ENCODE measurements around the gene FLVCR2. TPM values are rescaled to one million over a fixed set of nuclear protein-coding genes. Genes with fewer than 3 reads are reported as not detected.

FLVCR2 gene
- polyA plus RNA-seq, 1 of the 3 experiments (the other 2 are of a cell fraction): 0.05 TPM

GRCh38 chr14:75610834-75611233, 32.4 kb downstream of the FLVCR2 start:
- Histone ChIP-seq H2AFZ (ENCODE audit: low read depth) (no peak overlapping the region), H3K9ac (no peak overlapping the region), H3K79me2 (ENCODE audit: insufficient read depth) (no peaks in the 10 kb centered on the region), H3K4me3 (ENCODE audit: low read depth in 2 of 2, low read length in 1 of 2) (no peak overlapping the region), H3K9me2 (no peaks in the 10 kb centered on the region), H3F3A (replicated peaks; ENCODE audit: insufficient read depth) (no peaks in the 10 kb centered on the region), H3K9me3 (no peaks in the 10 kb centered on the region), H3K27ac (ENCODE audit: low read depth in 2 of 2, low read length in 1 of 2) (no peak overlapping the region), H3K36me3 (replicated peaks in 1 of 2; ENCODE audit: control insufficient read depth in 1 of 2, insufficient read depth in 2 of 2, low read length in 1 of 2) (no peaks in the 10 kb centered on the region), H3K4me1 (ENCODE audit: control insufficient read depth in 1 of 2, insufficient read depth in 2 of 2, low read depth in 1 of 2, low read length in 1 of 2) (no peaks in the 10 kb centered on the region), H4K20me1 (ENCODE audit: insufficient read depth) (no peaks in the 10 kb centered on the region), H3K4me2 (no peak overlapping the region), H3K27me3 (ENCODE audit: insufficient read depth) (peaks cover 47% of the 10 kb centered on the region)
- CTCF ChIA-PET: interaction anchor here (1.2 to 1.4 kb wide), 2 partner anchors 33 to 43 kb away, joined by 3 to 4 read pairs; no protein-coding TSS in a partner anchor
- no peak for TF ChIP-seq RCOR1 (IDR thresholded peaks at IDR 0.05; ENCODE audit: low read length)
- TF ChIP-seq FOXM1 (IDR thresholded peaks at IDR 0.05; ENCODE audit: low read depth): no peak
- TF ChIP-seq ELF1 (IDR thresholded peaks at IDR 0.05): no peak
- TF ChIP-seq MXI1 (IDR thresholded peaks at IDR 0.05; ENCODE audit: low read depth, low read length): no peak
- TF ChIP-seq SIN3A (IDR thresholded peaks at IDR 0.05; ENCODE audit: borderline replicate concordance, low read depth, low read length): no peak
- no peak for TF ChIP-seq GATA2 (CRISPR knock-in tag; IDR thresholded peaks at IDR 0.05)
- no peak for TF ChIP-seq TCF12 (IDR thresholded peaks at IDR 0.05)
- TF ChIP-seq TAF1 (IDR thresholded peaks at IDR 0.05; ENCODE audit: borderline replicate concordance, low read depth, low read length): no peak
- 55% methylated on average over 4 of the region's 4 CpGs for WGBS (ENCODE audit: low lambda C conversion rate)
- no peak for DNase-seq
- POLR2A ChIA-PET: no interaction called here

GRCh38 chr14:75612157-75612556, 33.7 kb downstream of the FLVCR2 start:
- Histone ChIP-seq H3K27ac (ENCODE audit: low read depth in 2 of 2, low read length in 1 of 2) (no peak overlapping the region), H3K4me1 (ENCODE audit: control insufficient read depth in 1 of 2, insufficient read depth in 2 of 2, low read depth in 1 of 2, low read length in 1 of 2) (no peaks in the 10 kb centered on the region), H3K27me3 (ENCODE audit: insufficient read depth) (peaks cover 47% of the 10 kb centered on the region), H4K20me1 (ENCODE audit: insufficient read depth) (no peaks in the 10 kb centered on the region), H3K4me3 (ENCODE audit: low read depth in 2 of 2, low read length in 1 of 2) (no peak overlapping the region), H3K79me2 (ENCODE audit: insufficient read depth) (no peaks in the 10 kb centered on the region), H3K4me2 (no peak overlapping the region), H3K36me3 (replicated peaks in 1 of 2; ENCODE audit: control insufficient read depth in 1 of 2, insufficient read depth in 2 of 2, low read length in 1 of 2) (no peaks in the 10 kb centered on the region), H3F3A (replicated peaks; ENCODE audit: insufficient read depth) (no peaks in the 10 kb centered on the region), H3K9me3 (no peaks in the 10 kb centered on the region), H3K9me2 (no peaks in the 10 kb centered on the region), H2AFZ (ENCODE audit: low read depth) (no peak overlapping the region), H3K9ac (no peak overlapping the region)
- 40% methylated on average over 4 of the region's 4 CpGs for WGBS (ENCODE audit: low lambda C conversion rate)
- ChIA-PET POLR2A (no interaction called here), CTCF (interaction anchor here (1.4 kb wide), 1 partner anchor 35 kb away, joined by 4 read pairs; no protein-coding TSS in a partner anchor)
- DNase-seq: no peak
- TF ChIP-seq TEAD4 (IDR thresholded peaks at IDR 0.05; ENCODE audit: borderline replicate concordance, insufficient read depth): no peak
- no peak for TF ChIP-seq NFIC (IDR thresholded peaks at IDR 0.05; ENCODE audit: borderline replicate concordance)
- TF ChIP-seq CTCF (IDR thresholded peaks at IDR 0.05): no peak
- no peak for TF ChIP-seq POLR2AphosphoS5 (IDR thresholded peaks at IDR 0.05; ENCODE audit: low read depth, low read length)
- TF ChIP-seq NRF1 (IDR thresholded peaks at IDR 0.05; ENCODE audit: low read depth, low read length): no peak
- TF ChIP-seq GATA2 (CRISPR knock-in tag; IDR thresholded peaks at IDR 0.05): no peak
- no peak for TF ChIP-seq MXI1 (IDR thresholded peaks at IDR 0.05; ENCODE audit: low read depth, low read length)

Data from SK-N-SH (cell line).